Measurements from ENCODE around the gene SRPX2. TPM values are rescaled to one million over a fixed set of nuclear protein-coding genes. Genes with fewer than 3 reads are reported as not detected.

SRPX2 gene
- total and polyA plus RNA-seq, 4 donors: 5.6 to 19.1 (median 10.9) TPM

GRCh38 chrX:100650841-100651240 is 6.8 kb downstream of the SRPX2 start:
- Histone ChIP-seq H3K4me1 (ENCODE audit: control insufficient read depth in 5 of 5, insufficient read depth in 5 of 5, low read length in 5 of 5) (peaks cover 0 to 40% (median 5%) of the 10 kb centered on the region in 5 donors), H3K36me3 (ENCODE audit: control insufficient read depth in 4 of 4, insufficient read depth in 4 of 4, low read length in 4 of 4) (no peaks in the 10 kb centered on the region), H3K27ac (ENCODE audit: low read depth in 1 of 2, low read length in 1 of 2) (peak overlapping the region in 1 of 2 donors; percentile 41), H3K9ac (ENCODE audit: insufficient read depth in 1 of 2, low read length in 2 of 2) (no peak overlapping the region), H3K9me3 (ENCODE audit: control insufficient read depth in 4 of 4, insufficient read depth in 3 of 4, low read length in 3 of 4) (no peaks in the 10 kb centered on the region), H3K27me3 (ENCODE audit: control insufficient read depth in 3 of 3, insufficient read depth in 3 of 3, low read length in 2 of 3) (peaks cover 0 to 20% (median 19%) of the 10 kb centered on the region in 3 donors), H3K4me3 (no peak overlapping the region)
- no peak for ATAC-seq (ENCODE audit: insufficient read depth, low FRiP score)
- 81 to 100% methylated on average over 1 of the region's 1 CpG for WGBS, 2 donors
- TF ChIP-seq CTCF (IDR thresholded peaks at IDR 0.05; ENCODE audit: control extremely low read depth, extremely low read depth): no peak
- no peak for DNase-seq

- ATAC-seq (ENCODE audit: insufficient read depth, low FRiP score): no peak
- 76 to 91% methylated on average over 2 of the region's 2 CpGs for WGBS, 2 donors
These were observed 8.3 kb downstream of the SRPX2 start for GRCh38 chrX:100652266-100652665.

GRCh38 chrX:100654261-100654660 is 10.3 kb downstream of the SRPX2 start:
- ATAC-seq (ENCODE audit: insufficient read depth, low FRiP score): no peak
- Histone ChIP-seq H3K27me3 (ENCODE audit: control insufficient read depth in 3 of 3, insufficient read depth in 3 of 3, low read length in 2 of 3) (peaks cover 0 to 25% (median 14%) of the 10 kb centered on the region in 3 donors), H3K4me3 (no peak overlapping the region), H3K36me3 (ENCODE audit: control insufficient read depth in 4 of 4, insufficient read depth in 4 of 4, low read length in 4 of 4) (no peaks in the 10 kb centered on the region), H3K4me1 (ENCODE audit: control insufficient read depth in 5 of 5, insufficient read depth in 5 of 5, low read length in 5 of 5) (peaks cover 0 to 14% (median 1%) of the 10 kb centered on the region in 5 donors), H3K9ac (ENCODE audit: insufficient read depth in 1 of 2, low read length in 2 of 2) (no peak overlapping the region), H3K9me3 (ENCODE audit: control insufficient read depth in 4 of 4, insufficient read depth in 3 of 4, low read length in 3 of 4) (no peaks in the 10 kb centered on the region), H3K27ac (ENCODE audit: low read depth in 1 of 2, low read length in 1 of 2) (no peak overlapping the region)
- 30% methylated on average over 3 of the region's 3 CpGs for WGBS, 2 donors
- peak in 2 of 3 donors; percentile 45 to 66 for DNase-seq
- TF ChIP-seq CTCF (IDR thresholded peaks at IDR 0.05; ENCODE audit: control extremely low read depth, extremely low read depth): no peak

More at GRCh38 chrX:100652266-100652665, 8.3 kb downstream of the SRPX2 start:
- H3K4me1 ChIP-seq (ENCODE audit: control insufficient read depth in 5 of 5, insufficient read depth in 5 of 5, low read length in 5 of 5): peaks cover 0 to 28% (median 3%) of the 10 kb centered on the region in 5 donors
- no peak overlapping the region for H3K9ac ChIP-seq (ENCODE audit: insufficient read depth in 1 of 2, low read length in 2 of 2)
- H3K9me3 ChIP-seq (ENCODE audit: control insufficient read depth in 4 of 4, insufficient read depth in 3 of 4, low read length in 3 of 4): no peaks in the 10 kb centered on the region
- TF ChIP-seq CTCF (IDR thresholded peaks at IDR 0.05; ENCODE audit: control extremely low read depth, extremely low read depth): no peak
- no peaks in the 10 kb centered on the region for H3K36me3 ChIP-seq (ENCODE audit: control insufficient read depth in 4 of 4, insufficient read depth in 4 of 4, low read length in 4 of 4)
- no peak overlapping the region for H3K27ac ChIP-seq (ENCODE audit: low read depth in 1 of 2, low read length in 1 of 2)
- no peak overlapping the region for H3K4me3 ChIP-seq
- no peak for DNase-seq
- H3K27me3 ChIP-seq (ENCODE audit: control insufficient read depth in 3 of 3, insufficient read depth in 3 of 3, low read length in 2 of 3): peaks cover 0 to 21% (median 17%) of the 10 kb centered on the region in 3 donors

- ATAC-seq (ENCODE audit: insufficient read depth, low FRiP score) (no peak), DNase-seq (peak in 1 of 3 donors; percentile 75)
- WGBS, 2 donors: 37 to 53% methylated on average over 3 of the region's 3 CpGs
- Histone ChIP-seq H3K4me3 (no peak overlapping the region), H3K27ac (ENCODE audit: low read depth in 1 of 2, low read length in 1 of 2) (no peak overlapping the region), H3K36me3 (ENCODE audit: control insufficient read depth in 4 of 4, insufficient read depth in 4 of 4, low read length in 4 of 4) (no peaks in the 10 kb centered on the region), H3K9me3 (ENCODE audit: control insufficient read depth in 4 of 4, insufficient read depth in 3 of 4, low read length in 3 of 4) (no peaks in the 10 kb centered on the region), H3K4me1 (ENCODE audit: control insufficient read depth in 5 of 5, insufficient read depth in 5 of 5, low read length in 5 of 5) (peaks cover 0 to 10% (median 0%) of the 10 kb centered on the region in 5 donors), H3K9ac (ENCODE audit: insufficient read depth in 1 of 2, low read length in 2 of 2) (no peak overlapping the region), H3K27me3 (ENCODE audit: control insufficient read depth in 3 of 3, insufficient read depth in 3 of 3, low read length in 2 of 3) (peaks cover 0 to 27% (median 4%) of the 10 kb centered on the region in 3 donors)
- no peak for TF ChIP-seq CTCF (IDR thresholded peaks at IDR 0.05; ENCODE audit: control extremely low read depth, extremely low read depth)
These were observed 15.0 kb downstream of the SRPX2 start for GRCh38 chrX:100658941-100659381.
